T-helper 17 cell (primary cell): ENCODE results near the gene DCLRE1C. TPM values are rescaled to one million over a fixed set of nuclear protein-coding genes. Genes with fewer than 3 reads are reported as not detected.
"Not testable (repeated sequence)": the region's sequence is repeated elsewhere in the genome, so short reads cannot be mapped to it uniquely, and the experiment has no call there.

Source experiments
- ATAC-seq: fragments of 150-1000 bp; cut with Tn5 transposase; 2 replicates; pipeline ENCODE4 v1.10.0; 2021; ENCODE audit warnings: mild to moderate bottlenecking, moderate library complexity
- DNase-seq, 3 donors: peaks; one replicate each; pipeline versions ENCODE4 v3.0.0 to v3.0.0-alpha.2; 2020 to 2021
- H3K9me3 ChIP-seq: one replicate; pipeline ENCODE4 v1.7.0; 2013; ENCODE audit warnings: low read length, mild to moderate bottlenecking; ENCODE audit not compliant: control insufficient read depth, poor library complexity, severe bottlenecking
- H3K27ac Mint-ChIP-seq: one replicate; pipeline ENCODE4 v1.8.0; 2022; ENCODE audit warnings: mild to moderate bottlenecking, moderate library complexity, mixed read lengths
- H3K27me3 Mint-ChIP-seq: one replicate; pipeline ENCODE4 v1.8.0; 2022; ENCODE audit warnings: mixed read lengths
- H3K36me3 Mint-ChIP-seq: one replicate; pipeline ENCODE4 v1.8.0; 2022; ENCODE audit warnings: low read depth, mixed read lengths
- H3K4me1 Mint-ChIP-seq: one replicate; pipeline ENCODE4 v1.8.0; 2022; ENCODE audit warnings: mild to moderate bottlenecking, mixed read lengths
- H3K4me3 Mint-ChIP-seq: one replicate; pipeline ENCODE4 v1.8.0; 2022; ENCODE audit warnings: mild to moderate bottlenecking, moderate library complexity, mixed read lengths
- total RNA-seq, 4 donors: library from RNA in 2 of 4; stranded (reverse) in 2 of 4; gene quantifications; one replicate each; pipeline ENCODE4 v1.2.3 and lab custom pipeline; 2022 to 2026

Gene DCLRE1C
- total RNA-seq, 2 donors from 2014 or later = 12.8 to 15.3 TPM

DNA sequence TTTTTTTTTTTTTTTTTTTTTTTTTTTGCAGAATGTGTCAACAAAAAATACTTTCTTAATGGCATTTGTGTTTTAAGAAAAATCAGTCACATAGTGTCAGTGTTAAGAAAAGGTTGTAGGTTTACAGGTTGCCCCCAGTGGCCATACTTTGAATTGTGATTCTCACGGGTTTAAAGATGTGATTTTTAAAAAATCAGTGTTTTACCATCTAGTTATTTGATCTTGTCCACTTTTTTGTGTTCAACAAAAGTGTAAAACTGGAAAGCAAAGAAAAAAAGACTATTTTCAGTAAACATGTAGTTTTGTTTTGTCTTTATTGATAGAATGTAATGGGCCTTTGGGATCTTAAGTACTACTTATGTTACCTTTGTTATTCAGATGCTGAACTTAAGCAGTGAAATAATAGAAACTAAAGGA is 49.6 kb downstream of the DCLRE1C start:
- DNase-seq = no peak
- Mint-ChIP-seq H3K36me3 (peaks cover 8% of the 10 kb centered on the region), H3K27me3 (no peaks in the 10 kb centered on the region)

DNA sequence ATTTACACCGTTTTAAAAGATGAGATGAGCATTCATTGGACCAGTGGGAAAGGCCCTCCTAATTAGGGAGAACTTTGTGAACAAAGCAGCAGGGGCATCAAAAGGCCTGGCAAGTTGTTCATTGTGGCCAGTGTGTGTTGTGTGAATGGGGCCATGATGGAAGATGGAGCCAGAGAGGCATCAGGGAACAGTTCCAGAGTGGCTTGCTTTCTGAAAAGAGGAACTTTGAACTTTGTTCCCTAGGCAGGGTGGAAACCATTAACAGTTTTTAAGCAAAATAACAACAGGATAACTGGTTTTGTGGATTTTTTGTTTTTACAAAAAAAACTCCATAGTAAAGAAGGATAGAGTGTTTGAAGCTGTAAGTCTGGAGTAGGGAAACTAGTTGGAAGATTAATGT is 62.7 kb downstream of the DCLRE1C start:
- H3K4me3 Mint-ChIP-seq = no peak overlapping the region

More for the DNA sequence above, 49.6 kb downstream of the DCLRE1C start:
- no peak overlapping the region for H3K27ac Mint-ChIP-seq
- peak; percentile 83 for ATAC-seq
- no peak overlapping the region for H3K4me3 Mint-ChIP-seq
- H3K9me3 ChIP-seq = no peaks in the 10 kb centered on the region
- H3K4me1 Mint-ChIP-seq = peaks cover 6% of the 10 kb centered on the region

DNA sequence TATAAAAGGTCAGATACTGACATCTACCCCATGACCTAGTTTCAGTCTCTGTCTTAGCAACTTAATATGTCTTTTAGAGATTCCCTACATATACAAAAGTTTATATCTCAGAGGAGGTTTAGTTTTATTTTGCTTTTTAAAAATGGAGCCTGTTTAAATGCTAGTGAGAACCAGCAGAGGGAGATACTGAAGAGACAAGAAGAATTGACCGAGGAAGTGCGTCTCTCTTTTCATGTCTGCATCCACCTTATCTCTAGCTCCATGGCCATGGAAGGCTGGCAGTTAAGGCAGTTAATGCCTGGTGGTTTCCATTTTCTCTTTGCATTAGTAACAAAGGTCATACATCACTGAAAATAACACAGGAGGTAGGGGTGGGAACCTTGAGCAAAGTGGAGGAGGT is 64.6 kb downstream of the DCLRE1C start:
- peaks cover 12% of the 10 kb centered on the region for H3K4me1 Mint-ChIP-seq
- no peaks in the 10 kb centered on the region for H3K36me3 Mint-ChIP-seq
- no peaks in the 10 kb centered on the region for H3K9me3 ChIP-seq
- DNase-seq (no peak), ATAC-seq (peak; percentile 74)
- no peak overlapping the region for H3K27ac Mint-ChIP-seq
- H3K4me3 Mint-ChIP-seq = no peak overlapping the region
- no peaks in the 10 kb centered on the region for H3K27me3 Mint-ChIP-seq

More for the DNA sequence above, 62.7 kb downstream of the DCLRE1C start:
- Mint-ChIP-seq H3K36me3 (no peaks in the 10 kb centered on the region), H3K27ac (peak overlapping the region; percentile 78), H3K27me3 (no peaks in the 10 kb centered on the region), H3K4me1 (peaks cover 12% of the 10 kb centered on the region)
- DNase-seq (no peak), ATAC-seq (no peak)
- no peaks in the 10 kb centered on the region for H3K9me3 ChIP-seq

DNA sequence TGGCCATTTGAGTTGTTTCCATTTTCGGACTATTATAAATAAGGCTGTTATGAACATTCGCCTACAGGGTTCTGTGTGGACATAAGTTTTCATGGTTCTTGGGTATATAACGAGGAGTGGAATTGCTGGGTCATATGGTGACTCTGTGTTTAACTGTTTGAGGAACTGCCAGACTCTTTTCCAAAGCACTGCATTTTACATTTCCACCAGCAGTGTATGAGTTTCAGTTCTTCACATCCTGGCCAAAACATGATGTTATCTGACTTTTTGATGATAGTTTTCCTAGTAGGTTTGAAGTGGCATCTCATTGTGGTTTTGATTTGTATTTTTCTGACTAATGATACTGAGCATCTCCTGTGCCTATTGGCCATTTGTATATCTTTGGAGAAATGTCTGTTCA is 69.8 kb downstream of the DCLRE1C start:
- no peaks in the 10 kb centered on the region for H3K36me3 Mint-ChIP-seq
- ATAC-seq = no peak
- no peak overlapping the region for H3K4me3 Mint-ChIP-seq

DNA sequence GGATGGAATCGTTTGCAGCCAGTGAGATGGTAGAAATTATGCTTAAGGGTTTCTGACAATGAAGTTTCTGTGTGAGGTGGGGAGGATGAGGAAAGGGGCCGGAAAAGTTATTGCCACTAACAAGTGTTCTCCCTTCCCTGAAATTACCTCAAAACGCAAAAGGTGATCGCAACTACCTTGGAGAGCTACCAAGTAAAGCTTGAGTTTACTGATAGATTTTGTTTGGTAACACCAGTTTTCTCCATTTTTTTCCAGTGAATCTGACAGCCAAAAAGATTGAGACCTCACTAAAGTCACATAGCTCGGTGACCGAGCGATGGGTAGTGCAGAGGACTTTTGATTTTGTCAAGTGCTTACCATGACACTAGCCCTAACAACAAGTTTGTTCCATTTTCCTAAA is 73.7 kb downstream of the DCLRE1C start:
- peaks cover 28% of the 10 kb centered on the region for H3K4me1 Mint-ChIP-seq
- peak overlapping the region; percentile 79 for H3K27ac Mint-ChIP-seq
- H3K36me3 Mint-ChIP-seq = no peaks in the 10 kb centered on the region
- DNase-seq = no peak
- no peaks in the 10 kb centered on the region for H3K9me3 ChIP-seq
- H3K4me3 Mint-ChIP-seq = peak overlapping the region; percentile 91
- ATAC-seq = no peak
- H3K27me3 Mint-ChIP-seq = no peaks in the 10 kb centered on the region

More for the DNA sequence above, 69.8 kb downstream of the DCLRE1C start:
- no peak for DNase-seq
- no peaks in the 10 kb centered on the region for H3K9me3 ChIP-seq
- peaks cover 20% of the 10 kb centered on the region for H3K4me1 Mint-ChIP-seq
- no peaks in the 10 kb centered on the region for H3K27me3 Mint-ChIP-seq
- no peak overlapping the region for H3K27ac Mint-ChIP-seq

DNA sequence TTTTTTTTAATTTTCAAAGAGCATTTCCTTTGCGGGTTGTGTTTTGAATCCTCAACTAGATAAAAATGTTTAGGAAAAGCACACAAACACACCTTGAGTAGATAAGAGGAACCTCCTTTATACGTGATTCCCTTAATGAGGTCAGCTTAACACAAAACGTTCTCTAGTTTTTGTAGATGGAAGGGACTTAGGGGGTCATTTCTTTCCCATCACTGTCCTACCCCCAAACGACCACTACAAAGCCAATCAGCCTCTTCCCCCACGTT is 74.0 kb downstream of the DCLRE1C start:
- Mint-ChIP-seq H3K27ac (peak overlapping the region; percentile 79), H3K27me3 (no peaks in the 10 kb centered on the region), H3K4me1 (peaks cover 28% of the 10 kb centered on the region), H3K4me3 (peak overlapping the region; percentile 91), H3K36me3 (no peaks in the 10 kb centered on the region)
- DNase-seq (no peak), ATAC-seq (no peak)
- no peaks in the 10 kb centered on the region for H3K9me3 ChIP-seq

DNA sequence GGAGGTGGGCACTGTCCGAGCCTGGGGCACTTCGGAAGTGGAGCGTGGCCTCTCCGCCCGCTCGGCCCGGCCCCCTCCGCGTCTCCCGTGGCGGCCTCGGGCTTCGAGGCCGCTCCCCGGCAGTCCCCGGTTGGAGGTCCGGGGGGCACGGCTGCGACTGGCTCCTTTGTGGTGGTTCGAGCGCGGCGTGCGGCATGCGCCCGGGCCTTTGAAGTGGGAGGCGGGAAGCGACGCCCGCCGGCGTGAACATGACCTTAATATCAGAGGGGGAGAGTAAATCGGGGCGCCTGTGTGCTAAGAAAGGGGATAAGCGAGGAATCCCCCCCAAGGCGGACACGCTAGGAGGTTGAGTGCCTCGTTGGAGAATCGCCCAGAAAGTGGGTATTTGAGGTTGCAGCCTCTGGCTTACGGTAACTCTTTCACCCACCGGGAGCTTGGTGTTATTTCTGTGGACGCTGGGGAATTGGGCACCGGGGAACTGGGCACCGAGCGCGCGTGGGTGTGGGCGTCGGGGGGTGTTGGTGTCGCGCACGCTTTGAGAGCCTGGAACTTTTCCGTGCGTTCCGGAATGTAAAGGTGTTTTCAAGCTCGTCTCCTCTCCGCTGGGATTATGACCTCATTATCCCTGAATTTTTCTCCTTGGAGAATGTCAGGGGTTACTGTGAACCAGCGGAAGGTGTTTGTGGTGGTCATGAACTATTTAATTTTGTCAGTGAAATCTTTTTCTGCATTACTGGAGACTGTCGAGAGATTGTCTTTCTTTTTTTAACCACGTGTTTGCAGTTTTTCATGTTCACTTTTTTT is 74.6 kb downstream of the DCLRE1C start:
- peaks cover 28% of the 10 kb centered on the region for H3K4me1 Mint-ChIP-seq
- peak overlapping the region; percentile 79 for H3K27ac Mint-ChIP-seq
- ATAC-seq = peak; percentile 14
- DNase-seq = peak in 2 of 3 donors; percentile 32 to 39
- no peaks in the 10 kb centered on the region for H3K36me3 Mint-ChIP-seq
- H3K9me3 ChIP-seq = no peaks in the 10 kb centered on the region
- H3K27me3 Mint-ChIP-seq = no peaks in the 10 kb centered on the region
- peak overlapping the region; percentile 91 for H3K4me3 Mint-ChIP-seq

DNA sequence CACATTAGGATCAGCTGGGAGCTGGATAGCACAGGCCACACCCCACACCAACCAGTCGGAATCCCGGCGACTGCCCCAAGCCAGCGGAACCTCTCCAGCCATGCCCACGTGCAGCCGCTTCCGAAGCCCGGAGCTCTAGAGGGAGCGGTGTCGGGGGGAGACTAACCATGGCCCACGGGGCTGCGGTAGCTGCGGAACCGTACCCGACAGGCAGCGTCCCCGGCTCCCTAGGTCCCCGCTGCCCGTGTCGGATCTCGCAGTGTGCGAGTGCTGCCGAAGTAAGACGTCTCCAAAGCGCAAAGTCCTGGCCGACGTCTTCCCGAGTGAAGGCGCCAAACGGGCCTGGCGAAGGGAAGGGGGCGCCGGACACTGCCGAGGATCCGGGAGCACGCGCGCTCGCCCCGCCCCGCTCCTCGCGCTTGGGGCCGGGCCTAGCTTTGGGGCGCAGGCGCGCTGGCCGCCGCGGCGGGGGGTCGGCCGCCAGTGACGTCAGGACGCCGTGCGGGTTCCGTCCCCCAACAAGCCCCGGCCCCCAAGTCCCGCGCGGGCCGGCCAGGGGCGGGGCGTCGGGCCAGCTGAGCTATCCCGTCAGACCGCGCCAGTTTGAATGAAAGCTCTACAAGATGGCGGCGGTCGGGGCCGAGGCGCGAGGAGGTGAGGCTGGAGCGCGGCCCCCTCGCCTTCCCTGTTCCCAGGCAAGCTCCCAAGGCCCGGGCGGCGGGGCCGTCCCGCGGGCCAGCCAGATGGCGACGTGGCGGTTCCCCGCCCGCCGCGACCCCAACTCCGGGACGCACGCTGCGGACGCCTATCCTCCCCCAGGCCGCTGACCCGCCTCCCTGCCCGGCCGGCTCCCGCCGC is 75.4 kb downstream of the DCLRE1C start, which contains the start of gene SUV39H2:
Gene SUV39H2, plus strand, starts transcription at position 601 of the 858 bp plus-strand sequence. Its CDS starts 23 bp downstream, at position 624.
- H3K27ac Mint-ChIP-seq = peak within 1 kb of the TSS; percentile 89
- no peaks in the 10 kb centered on the region for H3K27me3 Mint-ChIP-seq
- H3K4me1 Mint-ChIP-seq = peaks cover 25% of the 10 kb centered on the region
- peak; percentile 79 to 92 (median 89) for DNase-seq
- peak; percentile 90 for ATAC-seq
- peak within 1 kb of the TSS; percentile 91 for H3K4me3 Mint-ChIP-seq
- no peaks in the 10 kb centered on the region for H3K36me3 Mint-ChIP-seq
- no peaks in the 10 kb centered on the region for H3K9me3 ChIP-seq

DNA sequence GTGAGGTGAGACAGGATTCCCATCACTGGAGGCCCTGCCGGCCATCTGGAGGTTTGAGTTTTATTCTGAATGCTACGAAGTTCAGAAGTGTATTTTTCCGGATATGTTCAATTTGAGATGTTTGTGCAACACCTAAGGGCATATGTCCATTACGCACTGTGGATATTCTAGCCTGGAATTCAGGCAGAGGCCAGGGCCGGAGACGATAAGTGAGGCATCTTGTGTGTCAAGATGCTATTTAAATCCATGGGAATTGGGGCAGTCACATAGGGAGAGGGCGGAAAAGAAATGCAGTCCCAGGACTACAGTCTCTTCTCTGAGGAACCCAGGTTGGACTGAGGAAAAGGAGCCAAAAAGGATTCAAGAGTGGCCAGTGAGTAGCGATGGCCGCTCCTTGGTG is 77.1 kb downstream of the DCLRE1C start:
- no peaks in the 10 kb centered on the region for H3K9me3 ChIP-seq
- Mint-ChIP-seq H3K4me3 (peak overlapping the region; percentile 76), H3K36me3 (no peaks in the 10 kb centered on the region), H3K27me3 (no peaks in the 10 kb centered on the region), H3K4me1 (peaks cover 17% of the 10 kb centered on the region), H3K27ac (peak overlapping the region; percentile 3)
- ATAC-seq (no peak), DNase-seq (no peak)

DNA sequence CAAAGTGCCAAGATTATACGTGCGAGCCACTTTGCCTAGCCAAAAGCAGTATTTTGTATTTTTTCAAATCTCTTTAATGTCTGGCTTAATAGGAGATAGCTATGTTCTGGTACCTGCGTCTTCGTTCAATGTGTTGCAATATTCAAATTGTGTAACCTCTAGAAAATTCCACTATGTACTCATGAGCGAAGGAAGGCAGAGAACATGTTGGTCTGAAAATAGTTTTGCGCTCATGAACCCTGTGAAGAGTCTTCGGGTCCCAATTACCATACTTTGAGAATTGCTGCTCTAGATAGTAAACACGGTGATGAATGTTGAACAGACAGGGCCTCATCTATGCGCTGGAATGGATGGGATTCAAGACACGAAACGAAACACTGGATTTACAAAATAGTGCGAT is 78.0 kb downstream of the DCLRE1C start:
- Mint-ChIP-seq H3K4me1 (peaks cover 17% of the 10 kb centered on the region), H3K27me3 (no peaks in the 10 kb centered on the region), H3K27ac (peak overlapping the region; percentile 3), H3K4me3 (peak overlapping the region; percentile 7), H3K36me3 (no peaks in the 10 kb centered on the region)
- DNase-seq (no peak), ATAC-seq (no peak)
- H3K9me3 ChIP-seq = no peaks in the 10 kb centered on the region

DNA sequence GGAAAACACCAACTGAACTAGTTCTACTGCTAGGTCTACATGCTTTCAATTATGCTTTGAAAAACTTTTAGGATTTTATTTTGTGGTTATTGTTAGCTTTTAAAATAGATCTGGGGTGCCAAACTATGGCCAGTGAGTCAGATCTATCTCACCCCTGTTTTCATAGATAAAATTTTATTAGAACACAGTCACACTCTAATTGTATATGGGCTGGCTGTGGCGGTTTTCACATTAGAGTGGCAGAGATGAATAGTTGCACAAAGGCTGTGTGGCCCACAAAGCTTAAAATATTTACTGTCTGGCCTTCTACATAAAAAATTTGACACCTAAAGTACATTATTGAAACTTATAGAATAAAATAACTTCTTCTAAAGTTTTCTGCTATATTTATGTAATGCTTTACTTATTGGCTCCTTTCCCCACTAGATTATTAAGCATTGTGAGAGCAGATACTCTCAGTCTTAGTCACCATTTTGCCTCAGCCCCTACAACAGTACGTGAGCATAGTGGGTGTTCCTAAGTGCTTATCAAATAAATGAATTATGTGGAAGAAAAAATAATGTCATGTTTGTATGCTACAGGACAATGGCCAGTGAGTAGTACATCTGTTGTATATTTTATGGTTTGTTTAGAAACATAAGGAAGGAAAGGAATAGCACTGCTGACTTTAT is 80.7 kb downstream of the DCLRE1C start:
- Mint-ChIP-seq H3K27me3 (no peaks in the 10 kb centered on the region), H3K4me3 (no peak overlapping the region), H3K27ac (peak overlapping the region; percentile 4), H3K4me1 (peaks cover 9% of the 10 kb centered on the region), H3K36me3 (peaks cover 2% of the 10 kb centered on the region)
- no peak for ATAC-seq
- DNase-seq = no peak
- H3K9me3 ChIP-seq = no peaks in the 10 kb centered on the region

DNA sequence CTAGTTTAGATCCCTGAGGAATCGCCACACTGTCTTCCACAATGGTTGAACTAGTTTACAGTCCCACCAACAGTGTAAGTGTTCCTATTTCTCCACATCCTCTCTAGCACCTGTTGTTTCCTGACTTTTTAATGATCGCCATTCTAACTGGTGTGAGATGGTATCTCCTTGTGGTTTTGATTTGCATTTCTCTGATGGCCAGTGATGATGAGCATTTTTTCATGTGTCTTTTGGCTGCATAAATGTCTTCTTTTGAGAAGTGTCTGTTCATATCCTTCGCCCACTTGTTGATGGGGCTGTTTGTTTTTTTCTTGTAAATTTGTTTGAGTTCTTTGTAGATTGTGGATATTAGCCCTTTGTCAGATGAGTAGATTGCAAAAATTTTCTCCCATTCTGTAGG is 89.0 kb downstream of the DCLRE1C start:
- not testable (repeated sequence) for H3K9me3 ChIP-seq, H3K27ac Mint-ChIP-seq, ATAC-seq, H3K4me3 Mint-ChIP-seq, DNase-seq, H3K27me3 Mint-ChIP-seq
- Mint-ChIP-seq H3K36me3 (peaks cover 11% of the 10 kb centered on the region), H3K4me1 (peaks cover 11% of the 10 kb centered on the region)

DNA sequence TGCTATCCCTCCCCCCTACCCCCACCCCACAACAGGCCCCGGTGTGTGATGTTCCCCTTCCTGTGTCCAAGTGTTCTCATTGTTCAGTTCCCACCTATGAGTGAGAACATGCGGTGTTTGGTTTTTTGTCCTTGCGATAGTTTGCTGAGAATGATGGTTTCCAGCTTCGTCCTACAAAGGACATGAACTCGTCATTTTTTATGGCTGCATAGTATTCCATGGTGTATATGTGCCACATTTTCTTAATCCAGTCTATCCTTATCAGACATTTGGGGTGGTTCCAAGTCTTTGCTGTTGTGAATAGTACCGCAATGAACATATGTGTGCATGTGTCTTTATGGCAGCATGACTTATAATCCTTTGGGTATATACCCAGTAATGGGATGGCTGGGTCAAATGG is 89.4 kb downstream of the DCLRE1C start:
- not testable (repeated sequence) for H3K36me3 Mint-ChIP-seq, DNase-seq, ATAC-seq, H3K27ac Mint-ChIP-seq, H3K9me3 ChIP-seq, H3K27me3 Mint-ChIP-seq, H3K4me3 Mint-ChIP-seq
- H3K4me1 Mint-ChIP-seq = peaks cover 11% of the 10 kb centered on the region
